Left ventricle myocardium superior (tissue), 1 donor: Measurements from ENCODE around the gene SH3RF3. TPM values are rescaled to one million over a fixed set of nuclear protein-coding genes. Genes with fewer than 3 reads are reported as not detected.
"Not testable (repeated sequence)": the region's sequence is repeated elsewhere in the genome, so short reads cannot be mapped to it uniquely, and the experiment has no call there.

Experiments used
- ATAC-seq: fragments of 200-7000 bp; cut with Tn5 transposase; one replicate; pipeline ENCODE4 v1.9.1; 2020; ENCODE audit warnings: mild to moderate bottlenecking, moderate library complexity
- DNase-seq: peaks from one replicate; pipeline ENCODE4 v3.0.0-alpha.2; 2020
- intact Hi-C: fragments of 100-400 bp; cut with micrococcal nuclease; formaldehyde crosslinking; loops from one replicate; pipeline ENCODE4 v1.11.0; 2022
- total RNA-seq: library from RNA; stranded (reverse); fragmentation: NEBNext Ultra II Directional; extraction: Animal tissue kit (Norgen Biotek cat#: 25700); gene quantifications from one replicate; pipeline ENCODE4 v1.2.1, GENCODE V29; 2021
- donor health status: DM: no; HTN: yes; CAD: no; lungs with severe emphysema.

Gene SH3RF3
- total RNA-seq, 1 donor from 2014 or later = 7.4 TPM

DNA sequence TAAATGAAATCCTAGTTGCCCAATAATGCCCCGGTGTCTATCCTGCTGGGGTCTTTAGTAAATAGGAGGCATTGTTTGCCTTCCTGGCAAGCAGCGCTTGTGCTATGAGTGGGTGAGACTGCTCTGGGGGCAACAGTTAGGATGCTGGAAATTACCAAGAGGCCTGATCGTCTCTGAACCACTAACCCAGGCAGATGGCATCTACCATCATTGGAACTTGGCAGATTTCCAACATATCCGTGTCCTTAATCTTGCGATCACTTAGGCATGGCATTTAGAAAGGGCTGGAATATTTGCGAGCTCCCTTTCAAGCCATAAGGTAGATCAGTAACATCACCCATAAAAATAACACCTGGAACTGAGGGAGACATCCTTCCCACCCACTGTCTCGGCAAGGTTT, 18.8 kb upstream of the SH3RF3 start:
- intact Hi-C loops = no loop called here
- ATAC-seq = no peak
- no peak for DNase-seq

DNA sequence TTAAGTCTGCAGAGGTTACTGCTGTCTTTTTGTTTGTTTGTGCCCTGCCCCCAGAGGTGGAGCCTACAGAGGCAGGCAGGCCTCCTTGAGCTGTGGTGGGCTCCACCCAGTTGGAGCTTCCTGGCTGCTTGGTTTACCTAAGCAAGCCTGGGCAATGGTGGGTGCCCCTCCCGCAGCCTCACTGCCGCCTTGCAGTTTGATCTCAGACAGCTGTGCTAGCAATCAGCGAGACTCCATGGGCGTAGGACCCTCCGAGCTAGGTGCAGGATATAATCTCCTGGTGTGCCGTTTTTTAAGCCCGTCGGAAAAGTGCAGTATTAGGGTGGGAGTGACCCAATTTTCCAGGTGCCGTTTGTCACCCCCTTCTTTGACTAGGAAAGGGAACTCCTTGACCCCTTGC, 11.8 kb upstream of the SH3RF3 start:
- ATAC-seq, DNase-seq, intact Hi-C loops: not testable (repeated sequence)

DNA sequence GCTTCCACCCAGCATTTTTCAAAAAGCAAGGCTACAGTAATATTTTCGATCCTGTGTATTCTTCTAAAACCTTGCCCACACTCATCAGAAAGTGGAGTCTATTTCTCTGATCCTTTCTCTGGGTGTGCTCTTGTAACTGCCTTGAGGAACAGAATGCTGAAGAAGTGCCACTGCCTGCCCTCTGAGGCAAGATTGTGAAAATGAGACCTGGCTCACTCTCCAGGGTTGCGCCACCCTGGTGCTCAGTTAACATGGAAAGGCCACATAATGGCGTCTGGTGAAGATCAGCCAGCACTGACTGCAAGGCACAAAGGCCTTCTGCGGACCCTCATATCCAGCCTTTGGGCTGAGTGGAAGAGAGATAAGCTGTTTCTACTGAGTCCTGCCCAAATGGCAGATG, 11.2 kb upstream of the SH3RF3 start:
- DNase-seq (no peak), ATAC-seq (no peak)
- intact Hi-C loops = no loop called here

DNA sequence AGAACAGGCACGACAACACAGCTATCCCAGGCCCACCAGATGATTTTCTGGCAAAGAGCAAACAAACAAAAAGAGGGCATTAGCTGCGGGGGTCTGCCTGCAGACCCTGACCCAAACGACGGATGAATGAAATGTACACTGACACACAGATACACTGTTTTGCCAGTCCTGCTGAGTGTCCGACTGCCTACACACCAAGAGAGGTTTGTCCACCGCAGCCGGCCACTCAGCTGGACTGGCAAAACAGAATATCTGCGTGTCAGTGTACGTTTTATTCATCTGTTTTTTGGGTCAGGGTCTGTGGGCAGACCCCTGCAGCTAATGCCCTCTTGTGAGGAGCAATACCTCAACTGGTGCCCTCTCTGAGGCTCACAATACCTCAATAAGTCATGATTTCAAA, 10.7 kb upstream of the SH3RF3 start:
- intact Hi-C loops = no loop called here
- ATAC-seq (no peak), DNase-seq (no peak)

DNA sequence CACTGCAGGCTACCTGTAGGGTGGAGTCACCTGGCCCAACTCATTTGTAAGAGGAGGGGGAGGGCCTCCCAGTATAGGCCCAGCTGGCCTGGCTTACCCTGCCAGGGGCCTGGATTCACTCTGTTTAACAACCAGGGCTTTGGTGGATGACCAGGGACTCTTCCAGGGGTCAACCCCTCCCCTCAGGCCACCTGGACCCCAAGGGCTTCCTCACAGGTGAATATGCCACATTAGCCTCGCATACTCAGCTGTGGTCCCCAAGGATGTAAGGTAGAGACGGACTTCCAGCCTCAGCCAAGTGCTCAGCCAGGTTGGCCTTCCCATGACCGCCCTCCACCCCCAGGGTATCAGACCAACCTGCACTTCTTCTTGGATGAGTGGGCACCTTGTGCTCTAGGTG, 8.8 kb upstream of the SH3RF3 start:
- DNase-seq (no peak), ATAC-seq (no peak)
- intact Hi-C loops = loop anchor here (10.0 kb wide), 1 partner anchor 395 kb away; no protein-coding TSS in a partner anchor

DNA sequence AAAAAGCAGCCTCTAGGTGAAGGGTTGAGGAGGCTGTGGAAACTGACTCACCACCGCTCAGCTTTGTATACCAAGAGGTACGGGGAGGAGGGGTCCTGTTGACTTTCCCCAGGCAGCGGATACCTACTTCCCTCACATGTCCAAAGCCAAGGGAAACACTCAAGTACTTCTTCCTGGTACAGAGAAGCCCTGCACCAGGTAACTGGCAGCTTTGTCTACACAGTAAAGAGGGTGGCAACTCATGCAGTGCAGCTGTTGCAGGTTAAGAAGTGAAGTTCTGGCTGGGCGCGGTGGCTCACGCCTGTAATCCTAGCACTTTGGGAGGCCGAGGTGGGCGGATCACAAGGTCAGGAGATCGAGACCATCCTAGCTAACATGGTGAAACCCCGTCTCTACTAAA, 8.3 kb upstream of the SH3RF3 start:
- intact Hi-C loops = loop anchor here (10.0 kb wide), 1 partner anchor 394 kb away; no protein-coding TSS in a partner anchor

DNA sequence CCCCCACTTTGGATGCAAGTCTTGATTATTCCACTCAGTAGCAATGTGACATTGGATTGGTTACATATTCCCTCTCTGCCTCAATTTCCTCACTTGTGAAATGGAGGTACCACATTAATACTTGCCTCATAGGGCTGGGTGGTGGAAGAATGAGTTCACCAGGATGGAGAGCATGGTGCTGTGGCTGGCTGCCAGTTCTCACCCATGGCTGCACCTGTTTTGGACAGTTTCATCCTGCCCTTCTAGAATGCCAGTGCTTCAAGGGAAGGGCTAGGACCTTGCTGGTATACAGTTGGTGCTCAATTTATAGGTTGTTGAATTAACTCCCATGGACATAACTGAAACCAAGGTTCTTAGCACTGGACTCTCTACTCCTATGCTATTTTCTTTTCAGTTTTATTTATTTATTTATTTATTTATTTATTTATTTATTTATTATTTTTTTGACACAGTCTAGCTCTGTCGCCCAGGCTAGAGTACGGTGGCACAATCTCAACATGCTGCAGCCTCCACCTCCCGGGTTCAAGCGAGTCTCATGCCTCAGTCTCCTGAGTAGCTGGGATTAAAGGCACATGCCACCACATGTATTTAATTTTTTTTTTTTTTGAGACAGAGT, 5.3 kb upstream of the SH3RF3 start:
- ATAC-seq = no peak
- no peak for DNase-seq
- intact Hi-C loops = loop anchor here (10.0 kb wide), 1 partner anchor 391 kb away; no protein-coding TSS in a partner anchor

More for the DNA sequence above, 8.3 kb upstream of the SH3RF3 start:
- not testable (repeated sequence) for ATAC-seq, DNase-seq

DNA sequence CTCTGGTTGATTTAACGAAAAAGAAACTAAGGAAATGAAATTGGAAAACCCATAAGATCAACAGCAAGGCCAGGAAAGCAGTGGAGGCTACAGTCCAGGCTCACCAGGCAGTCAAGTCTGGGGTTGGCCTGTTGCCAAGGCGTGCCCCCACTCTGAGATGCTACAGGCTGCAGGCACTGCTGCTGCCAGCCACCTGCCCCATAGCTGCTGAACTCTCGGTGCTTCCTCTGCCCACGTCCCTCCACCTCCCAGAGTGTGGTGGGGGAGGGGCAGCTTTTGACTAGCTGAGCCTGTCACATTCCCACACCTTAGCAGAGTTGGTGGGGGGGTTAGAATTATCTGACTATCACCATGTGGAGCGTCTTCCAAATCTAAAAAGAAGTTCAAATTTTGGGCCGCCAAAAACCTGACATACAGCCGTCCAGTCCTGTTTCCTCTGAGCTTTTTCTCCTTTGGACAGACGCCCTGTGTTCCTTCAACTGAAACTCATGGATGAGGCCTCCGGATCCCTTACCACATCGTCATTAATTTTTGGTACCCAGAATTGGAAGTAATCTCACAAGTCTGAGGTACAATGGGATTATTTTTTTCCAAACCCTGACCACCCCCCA, 3.9 kb upstream of the SH3RF3 start:
- peak; percentile 41 for DNase-seq
- intact Hi-C loops = loop anchor here (10.0 kb wide), 1 partner anchor 390 kb away; no protein-coding TSS in a partner anchor

DNA sequence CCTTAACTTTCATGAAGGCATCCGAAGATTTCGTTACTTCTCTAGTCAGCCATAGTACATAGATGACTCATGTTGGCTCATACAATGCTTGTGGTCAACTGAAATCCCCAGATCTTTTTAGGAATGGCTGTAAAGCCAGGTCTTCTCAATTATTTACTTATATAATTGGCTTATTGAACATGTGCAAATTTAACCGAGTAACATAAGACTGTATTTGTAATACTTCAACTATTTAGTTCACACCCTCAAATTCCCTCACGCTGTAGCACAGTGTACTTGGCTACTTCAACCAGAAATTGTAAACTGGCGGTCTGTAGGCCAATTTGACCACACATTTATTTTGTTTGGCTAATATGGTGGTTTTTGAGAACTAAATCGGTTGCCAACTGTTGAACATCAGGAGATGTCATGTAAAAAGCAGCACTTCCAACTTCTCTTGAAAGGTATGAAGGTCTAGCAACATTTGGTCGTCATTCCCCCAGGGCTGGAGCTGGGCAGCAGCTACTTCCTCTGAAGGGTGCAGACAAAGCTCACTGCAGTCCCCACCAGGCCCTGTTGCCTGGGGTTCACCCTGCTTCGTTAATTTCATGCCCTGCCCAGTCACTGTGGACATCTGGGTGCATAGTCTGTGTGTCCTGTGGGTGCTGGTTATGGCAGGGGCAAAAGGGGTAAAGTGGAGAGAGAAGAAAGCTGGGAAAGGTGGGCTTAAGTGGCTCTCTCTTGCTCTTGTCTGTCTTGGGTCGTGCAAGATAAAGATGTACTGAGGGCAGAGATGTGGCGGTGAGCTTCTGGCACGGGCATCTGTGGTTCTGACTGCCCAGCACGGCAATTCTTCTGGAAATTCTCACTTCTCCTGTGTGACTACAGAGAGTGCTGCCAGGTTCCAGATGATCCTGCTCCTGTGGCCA, 3.2 kb upstream of the SH3RF3 start:
- DNase-seq (no peak), ATAC-seq (no peak)
- intact Hi-C loops = loop anchor here (10.0 kb wide), 1 partner anchor 389 kb away; no protein-coding TSS in a partner anchor

More for the DNA sequence above, 3.9 kb upstream of the SH3RF3 start:
- ATAC-seq = no peak

DNA sequence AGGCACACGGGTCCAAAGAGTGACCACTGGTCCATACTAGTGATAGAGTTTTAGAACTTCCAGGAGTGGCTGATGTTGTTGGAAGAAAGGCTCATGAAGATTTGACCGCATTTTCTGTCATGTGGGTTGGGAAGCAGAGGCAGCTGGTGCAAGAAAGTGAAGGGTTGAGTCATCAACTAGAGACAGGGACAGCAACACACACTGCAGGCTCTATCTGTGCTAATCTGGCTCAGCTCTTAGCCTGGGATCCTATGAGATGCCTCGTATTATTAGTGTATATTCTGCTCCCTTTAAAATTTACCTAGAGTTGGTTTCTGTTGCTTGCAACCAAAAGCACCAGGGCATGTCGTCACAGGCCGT, 2.5 kb upstream of the SH3RF3 start:
- intact Hi-C loops = loop anchor here (10.0 kb wide), 1 partner anchor 388 kb away; no protein-coding TSS in a partner anchor
- DNase-seq (no peak), ATAC-seq (no peak)

DNA sequence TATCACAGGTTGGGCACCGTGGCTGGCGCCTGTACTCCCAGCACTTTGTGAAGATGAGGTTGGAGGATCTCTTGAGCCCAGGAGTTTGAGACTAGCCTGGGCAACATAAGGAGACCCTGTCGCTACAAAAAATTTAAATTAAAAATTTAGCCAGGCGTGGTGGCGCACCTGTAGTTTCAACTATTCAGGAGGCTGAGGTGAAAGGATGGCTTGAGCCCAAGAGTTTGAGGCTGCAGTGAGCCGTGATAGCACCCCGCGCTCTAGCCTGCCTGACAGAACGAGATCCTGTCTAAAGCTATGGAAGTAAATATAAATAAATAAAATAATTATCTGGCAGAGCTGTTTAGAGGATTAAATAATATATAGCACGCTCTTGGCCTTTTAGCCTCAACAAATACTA, 1.4 kb upstream of the SH3RF3 start:
- no peak for DNase-seq
- ATAC-seq = no peak
- intact Hi-C loops = loop anchor here (10.0 kb wide), 1 partner anchor 387 kb away; no protein-coding TSS in a partner anchor

DNA sequence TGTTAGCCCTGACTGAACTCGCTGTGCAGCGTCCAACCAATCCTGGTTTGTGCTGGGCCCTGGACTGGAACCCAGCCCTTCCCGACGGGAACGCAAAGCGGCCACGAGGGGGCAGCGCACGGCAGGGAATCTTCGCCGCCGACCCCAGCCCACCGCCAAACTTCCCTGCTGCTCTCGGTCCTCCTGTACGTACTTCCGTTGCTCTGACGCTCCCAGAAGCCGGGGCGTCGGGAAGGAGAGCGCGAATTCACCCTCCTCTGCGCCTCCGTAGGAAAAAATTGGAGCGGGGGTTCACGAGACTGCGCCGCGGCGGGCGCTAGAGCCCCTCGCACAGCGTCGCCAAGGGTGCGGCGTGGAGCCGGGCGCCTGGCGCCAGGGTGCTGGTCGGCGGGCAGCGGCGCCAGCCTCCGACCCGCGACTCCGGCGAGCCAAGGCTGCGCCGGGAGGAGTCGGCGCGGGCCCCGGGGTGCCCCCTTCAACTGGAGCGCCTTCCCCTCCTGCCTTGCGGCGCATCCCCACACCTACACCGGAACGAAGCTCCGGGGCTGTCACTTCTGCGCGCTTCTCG, 873 bp upstream of the SH3RF3 start:
- intact Hi-C loops = loop anchor here (10.0 kb wide), 1 partner anchor 387 kb away; no protein-coding TSS in a partner anchor
- ATAC-seq (peak; percentile 90), DNase-seq (peak; percentile 89)

DNA sequence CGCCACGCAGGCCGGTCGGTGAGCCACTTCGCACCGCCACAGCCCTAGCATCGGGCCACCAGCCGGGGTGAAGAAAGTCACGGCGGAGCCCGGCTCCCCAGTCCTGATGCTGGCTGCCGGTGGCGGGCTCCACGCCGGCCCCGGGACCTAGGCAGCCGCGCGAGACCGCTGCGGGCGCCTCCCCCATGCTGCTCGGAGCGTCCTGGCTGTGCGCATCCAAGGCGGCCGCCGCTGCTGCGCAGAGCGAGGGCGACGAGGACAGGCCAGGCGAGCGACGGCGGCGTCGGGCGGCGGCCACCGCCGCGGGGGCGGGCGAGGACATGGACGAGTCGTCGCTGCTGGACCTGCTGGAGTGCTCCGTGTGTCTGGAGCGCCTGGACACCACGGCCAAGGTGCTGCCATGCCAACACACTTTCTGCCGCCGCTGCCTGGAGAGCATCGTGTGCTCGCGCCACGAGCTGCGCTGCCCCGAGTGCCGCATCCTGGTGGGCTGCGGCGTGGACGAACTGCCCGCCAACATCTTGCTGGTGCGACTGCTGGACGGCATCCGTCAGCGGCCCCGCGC, 433 bp downstream of the SH3RF3 start:
- intact Hi-C loops = loop anchor here (10.0 kb wide), 1 partner anchor 385 kb away; no protein-coding TSS in a partner anchor
- DNase-seq (peak; percentile 69), ATAC-seq (peak; percentile 65)

DNA sequence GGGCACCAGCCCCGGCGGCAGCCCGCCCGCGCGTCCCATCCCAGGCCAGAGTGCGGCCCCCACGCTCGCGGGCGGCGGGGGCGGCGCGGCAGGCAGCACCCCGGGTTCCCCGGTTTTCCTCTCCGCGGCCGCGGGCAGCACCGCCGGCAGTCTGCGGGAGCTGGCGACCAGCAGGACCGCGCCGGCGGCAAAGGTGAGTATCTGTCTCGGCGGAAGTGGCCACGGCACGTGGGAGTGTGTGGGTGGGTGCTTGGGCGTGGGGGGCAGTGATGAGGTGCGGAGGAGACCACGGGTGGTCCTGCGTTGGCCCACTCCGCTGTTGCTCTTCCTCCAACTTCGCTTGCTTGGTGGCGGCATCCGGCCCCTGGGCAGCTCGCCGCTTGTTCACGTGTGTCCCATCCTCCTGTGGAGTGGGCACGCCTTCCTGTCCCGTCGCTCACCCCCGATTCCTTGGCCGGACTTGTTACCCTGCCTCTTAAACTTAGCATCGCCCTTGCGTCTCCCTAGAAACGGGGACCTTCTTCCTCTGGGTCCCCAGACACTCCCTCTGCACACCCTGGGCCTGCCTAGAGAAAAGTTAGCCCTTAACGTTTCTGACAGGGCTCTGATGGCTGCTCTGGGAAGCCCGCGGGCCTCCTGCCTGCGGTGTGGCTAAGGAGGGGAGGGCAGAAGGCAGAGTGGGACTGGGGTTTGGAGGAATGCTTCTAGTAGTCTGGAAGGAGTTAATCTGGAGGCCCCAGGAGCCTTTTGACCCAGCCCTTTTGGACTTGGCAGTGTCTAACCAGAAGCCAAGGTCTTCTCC, 1.1 kb downstream of the SH3RF3 start:
- ATAC-seq (no peak), DNase-seq (peak; percentile 36)
- intact Hi-C loops = loop anchor here (10.0 kb wide), 1 partner anchor 385 kb away; no protein-coding TSS in a partner anchor

DNA sequence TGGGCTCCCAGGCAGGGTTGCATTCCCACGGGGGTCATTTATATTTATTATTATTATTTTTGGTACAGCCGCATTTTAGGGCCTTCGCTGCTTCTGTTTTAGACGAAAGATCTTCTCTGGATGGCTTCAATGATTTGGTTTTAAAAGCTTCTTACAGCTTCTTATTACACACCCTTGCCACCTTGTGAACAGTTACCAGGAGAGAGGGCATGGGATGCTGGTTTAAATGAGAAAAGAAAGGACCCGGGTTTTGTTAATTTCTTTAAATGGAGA, 1.7 kb downstream of the SH3RF3 start:
- DNase-seq = no peak
- no peak for ATAC-seq
- intact Hi-C loops = no loop called here

DNA sequence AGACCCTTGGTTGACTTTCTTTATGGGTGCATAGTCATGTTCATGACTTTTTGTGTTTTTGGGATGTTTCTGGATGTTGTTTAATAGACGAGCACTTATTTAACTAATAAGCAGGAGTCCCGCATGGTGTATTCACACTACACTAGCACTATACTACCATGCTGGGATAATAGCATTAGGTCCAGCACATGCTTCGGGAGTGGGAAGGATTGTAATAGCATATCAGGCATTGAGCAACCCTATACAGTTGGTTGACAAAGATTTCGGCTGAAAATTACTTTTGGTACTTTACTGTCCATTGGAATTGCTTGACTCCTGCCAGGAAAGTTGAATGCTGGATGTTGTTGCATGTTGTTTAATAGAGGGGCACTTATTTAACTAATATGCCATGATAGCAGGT, 2.8 kb downstream of the SH3RF3 start:
- ATAC-seq (no peak), DNase-seq (no peak)
- intact Hi-C loops = no loop called here

DNA sequence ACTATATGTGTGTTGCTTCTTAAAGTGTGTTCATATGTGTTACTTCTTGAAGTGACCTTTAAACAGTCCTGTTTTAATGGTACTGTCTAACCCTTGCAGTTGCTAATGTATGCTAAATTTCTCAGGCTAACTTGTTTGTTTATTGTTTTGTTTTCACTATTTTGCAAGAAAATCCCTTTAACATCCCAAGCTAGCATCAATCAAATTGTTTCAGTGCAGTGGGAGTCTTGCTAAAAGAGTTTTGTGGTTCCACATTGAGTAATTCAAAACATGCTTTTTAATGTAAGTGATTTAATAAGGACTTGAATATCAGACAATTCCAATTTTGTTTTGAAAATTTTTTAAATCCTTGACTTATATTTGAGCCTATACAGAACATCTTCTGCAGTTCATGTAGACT, 3.6 kb downstream of the SH3RF3 start:
- ATAC-seq = no peak
- no peak for DNase-seq
- intact Hi-C loops = no loop called here

DNA sequence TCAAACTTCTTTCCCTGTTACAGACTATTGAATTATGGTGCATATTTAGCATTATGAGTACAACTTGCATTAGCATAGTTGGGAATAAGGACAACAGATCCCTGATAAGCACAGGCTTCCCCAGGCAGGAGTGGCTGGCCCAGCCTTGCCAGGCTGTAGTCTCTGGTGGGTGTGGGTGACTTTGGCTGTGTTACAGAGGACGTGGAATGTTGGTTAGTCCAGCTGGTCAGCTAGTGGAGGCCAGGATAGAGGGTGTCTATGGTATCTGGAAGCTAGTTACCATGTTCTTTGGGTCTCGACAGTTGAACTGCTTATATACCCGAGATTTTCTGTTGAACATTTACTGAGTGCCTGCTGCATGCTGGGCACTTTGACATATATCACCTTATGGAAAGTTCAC, 4.7 kb downstream of the SH3RF3 start:
- no peak for DNase-seq
- intact Hi-C loops = no loop called here
- no peak for ATAC-seq
